Fibroblast of the aortic adventitia (primary cell): ENCODE data around the gene ALK. TPM values are rescaled to one million over a fixed set of nuclear protein-coding genes. Genes with fewer than 3 reads are reported as not detected.

Experiments used
- DNase-seq: peaks from one replicate; pipeline ENCODE4 v3.0.0-alpha.2; 2010; ENCODE audit warnings: low read depth
- H3K4me3 ChIP-seq: 2 replicates; pipeline ENCODE4 v1.5.1; 2011; ENCODE audit warnings: low read depth, mild to moderate bottlenecking, control low read depth, low read length, moderate library complexity
- CTCF ChIP-seq: IDR thresholded peaks from 2 replicates; pipeline ENCODE4 v1.5.1; 2011; ENCODE audit warnings: mild to moderate bottlenecking, low read length, control low read depth, inconsistent platforms; ENCODE audit not compliant: insufficient read depth
- total RNA-seq: library from RNA; depleted of rRNA; stranded (reverse); fragments of >200 nt; gene quantifications from 2 replicates; pipeline ENCODE4 v1.2.3, GENCODE V29; 2012; ENCODE audit warnings: low replicate concordance

The ALK gene
- total RNA-seq, 1 donor = 0.27 TPM

GRCh38 chr2:29389686-29390085 is 531.7 kb downstream of the ALK start:
- no peak for DNase-seq
- H3K4me3 ChIP-seq = no peak overlapping the region
- TF ChIP-seq CTCF = no peak

- TF ChIP-seq CTCF = no peak
- no peak for DNase-seq
- no peak overlapping the region for H3K4me3 ChIP-seq
Observed at GRCh38 chr2:29388071-29388470, 533.3 kb downstream of the ALK start.

- DNase-seq = no peak
- TF ChIP-seq CTCF = no peak
- H3K4me3 ChIP-seq = no peak overlapping the region
Observed at GRCh38 chr2:29382486-29382885, 538.9 kb downstream of the ALK start.

GRCh38 chr2:29377788-29378187 is 543.6 kb downstream of the ALK start:
- no peak for TF ChIP-seq CTCF
- no peak overlapping the region for H3K4me3 ChIP-seq
- no peak for DNase-seq

- no peak for DNase-seq
- no peak for TF ChIP-seq CTCF
- no peak overlapping the region for H3K4me3 ChIP-seq
Observed at GRCh38 chr2:29376541-29376940, 544.8 kb downstream of the ALK start.

GRCh38 chr2:29375843-29376242 is 545.5 kb downstream of the ALK start:
- TF ChIP-seq CTCF = no peak
- H3K4me3 ChIP-seq = no peak overlapping the region
- no peak for DNase-seq

- TF ChIP-seq CTCF = no peak
- no peak overlapping the region for H3K4me3 ChIP-seq
- DNase-seq = no peak
Observed at GRCh38 chr2:29374823-29375222, 546.6 kb downstream of the ALK start.
